Ectodermal cell (in vitro differentiated cells): ENCODE measurements around the gene TMPRSS13.
"Not testable (repeated sequence)": the region's sequence is repeated elsewhere in the genome, so short reads cannot be mapped to it uniquely, and the experiment has no call there.

Experiments
- H3K27ac ChIP-seq: 2 replicates; pipeline ENCODE4 v1.7.0; 2013; ENCODE audit warnings: mild to moderate bottlenecking, low read depth, low read length; ENCODE audit not compliant: insufficient read depth, poor library complexity, severe bottlenecking
- H3K27me3 ChIP-seq: 2 replicates; pipeline ENCODE4 v1.7.0; 2013; ENCODE audit warnings: mild to moderate bottlenecking, low read length; ENCODE audit not compliant: insufficient read depth, control insufficient read depth, poor library complexity, severe bottlenecking
- H3K36me3 ChIP-seq: one replicate; pipeline ENCODE4 v1.7.0; 2013; ENCODE audit warnings: low read length; ENCODE audit not compliant: control insufficient read depth, insufficient read depth
- H3K4me1 ChIP-seq: one replicate; pipeline ENCODE4 v1.7.0; 2013; ENCODE audit warnings: low read length; ENCODE audit not compliant: control insufficient read depth, insufficient read depth
- H3K4me3 ChIP-seq: 2 replicates; pipeline ENCODE4 v1.7.0; 2013; ENCODE audit warnings: low read depth, low read length, control low read depth; ENCODE audit not compliant: insufficient read depth
- H3K9me3 ChIP-seq: 2 replicates; pipeline ENCODE4 v1.7.0; 2013; ENCODE audit warnings: mild to moderate bottlenecking, low read length, moderate library complexity; ENCODE audit not compliant: control insufficient read depth
- WGBS, 2 experiments: methylation state at CpG; one replicate each; pipeline ENCODE4 v1.1.7; 2013; ENCODE audit warnings: missing lambda C conversion rate in 2 of 2; 5-methylcytosine and 5-hydroxymethylcytosine counted together

TMPRSS13 gene

DNA sequence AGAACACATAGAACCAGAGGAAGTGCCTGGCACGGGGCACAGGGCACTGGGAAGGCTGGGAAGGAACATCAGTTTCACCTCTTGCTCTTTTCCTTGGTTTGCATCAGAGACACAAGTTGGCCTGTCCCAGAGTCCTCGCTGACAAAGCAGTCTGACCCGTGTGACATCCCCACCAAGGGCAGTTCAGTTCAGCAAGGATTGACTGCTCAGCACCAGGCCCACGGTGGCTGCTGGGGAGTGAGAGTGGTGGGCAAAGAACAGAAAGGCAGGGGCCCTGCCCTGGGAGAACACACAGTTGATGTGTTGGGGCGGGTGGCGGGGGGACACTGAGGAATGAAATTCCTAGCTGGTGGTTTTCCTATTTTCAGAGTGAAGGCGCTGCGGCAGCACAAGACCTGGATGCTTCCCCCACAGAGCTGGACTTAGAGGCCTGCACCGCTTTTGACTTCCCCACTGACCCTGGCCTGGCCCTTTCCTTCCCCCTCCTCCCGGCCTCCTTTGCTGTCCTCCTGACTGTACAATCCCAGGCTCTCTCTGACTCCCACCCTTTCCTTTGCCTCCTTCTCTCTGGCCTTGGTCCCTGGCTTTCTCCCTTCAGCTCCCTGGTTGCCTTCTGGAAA lies 2.2 kb upstream of the TMPRSS13 start:
- WGBS, 2 experiments: 91 to 92% methylated on average over 10 of the region's 10 CpGs
- Histone ChIP-seq H3K4me3 (no peak overlapping the region), H3K36me3 (no peaks in the 10 kb centered on the region), H3K27me3 (no peaks in the 10 kb centered on the region), H3K4me1 (peaks cover 6% of the 10 kb centered on the region), H3K9me3 (no peaks in the 10 kb centered on the region), H3K27ac (no peak overlapping the region)

DNA sequence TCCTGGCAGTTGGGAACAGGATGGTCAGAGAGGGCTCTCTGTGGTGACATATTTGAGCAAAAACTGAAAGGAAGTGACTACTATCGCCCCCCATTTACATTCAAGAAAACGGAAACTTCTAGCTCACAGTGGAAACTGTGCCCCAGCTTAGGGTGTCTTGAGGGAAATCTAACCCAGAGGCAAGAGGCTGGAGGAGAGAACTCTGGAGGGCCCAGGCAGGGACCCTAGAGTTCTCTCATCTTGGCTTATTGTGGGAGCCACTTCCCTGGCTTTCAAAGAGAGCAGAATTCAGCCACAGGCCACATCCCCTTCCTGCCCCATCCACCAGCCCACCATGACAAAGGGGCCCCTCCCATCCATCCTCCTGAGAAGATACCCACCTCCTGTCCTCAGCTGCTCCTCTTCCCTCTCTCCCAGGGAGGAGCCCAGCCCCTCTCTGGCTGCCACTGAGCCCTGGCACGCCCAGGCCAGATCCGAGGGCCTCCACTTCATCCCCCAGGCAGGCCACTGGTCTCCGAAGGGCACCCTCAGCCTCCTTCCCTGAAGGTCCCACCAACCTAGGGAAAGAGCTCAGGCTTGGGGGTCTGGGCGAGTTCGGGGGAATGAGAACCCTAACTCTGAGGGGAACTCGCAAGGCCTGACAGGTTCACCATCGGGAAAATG lies 1.6 kb upstream of the TMPRSS13 start:
- 94 to 96% methylated on average over 9 of the region's 9 CpGs for WGBS, 2 experiments
- no peaks in the 10 kb centered on the region for H3K9me3 ChIP-seq
- H3K27me3 ChIP-seq: no peaks in the 10 kb centered on the region
- H3K4me1 ChIP-seq: peaks cover 6% of the 10 kb centered on the region
- no peaks in the 10 kb centered on the region for H3K36me3 ChIP-seq
- no peak overlapping the region for H3K4me3 ChIP-seq
- H3K27ac ChIP-seq: no peak overlapping the region

DNA sequence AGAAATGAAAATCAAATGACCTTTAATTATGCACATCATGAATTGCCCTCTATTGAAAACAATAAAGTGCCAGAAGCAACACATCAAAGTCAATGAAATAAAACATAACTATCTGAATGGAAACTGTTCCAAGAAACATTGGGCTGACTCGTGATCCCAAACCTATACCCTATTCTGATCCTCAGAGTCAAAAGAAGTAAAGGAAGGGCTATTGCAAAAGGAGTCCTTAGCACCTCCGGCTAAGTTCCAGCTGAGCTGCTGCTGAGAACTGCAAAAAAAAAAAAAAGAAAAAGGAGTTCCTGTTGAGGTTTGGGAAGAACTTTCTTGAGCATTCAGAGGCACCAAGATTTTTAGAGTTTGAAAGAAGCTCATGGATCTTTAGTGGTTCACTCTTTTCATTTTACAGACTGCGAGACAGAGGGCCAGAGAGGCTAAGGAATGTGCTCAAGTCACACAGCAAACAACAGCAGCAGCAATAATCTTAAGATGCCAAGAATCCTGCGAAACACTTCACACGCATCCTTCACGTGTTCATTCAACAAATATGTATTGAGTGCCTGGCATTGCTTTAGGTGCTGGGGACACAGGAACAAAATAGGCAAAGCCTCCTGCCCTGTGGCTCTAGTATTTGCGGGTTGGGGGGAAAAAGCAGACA lies 841 bp upstream of the TMPRSS13 start:
- Histone ChIP-seq H3K4me3 (no peak overlapping the region), H3K27me3 (no peaks in the 10 kb centered on the region), H3K9me3 (no peaks in the 10 kb centered on the region), H3K27ac (no peak overlapping the region), H3K36me3 (no peaks in the 10 kb centered on the region), H3K4me1 (peaks cover 6% of the 10 kb centered on the region)
- 89 to 91% methylated on average over 6 to 7 of the region's 7 CpGs for WGBS, 2 experiments

DNA sequence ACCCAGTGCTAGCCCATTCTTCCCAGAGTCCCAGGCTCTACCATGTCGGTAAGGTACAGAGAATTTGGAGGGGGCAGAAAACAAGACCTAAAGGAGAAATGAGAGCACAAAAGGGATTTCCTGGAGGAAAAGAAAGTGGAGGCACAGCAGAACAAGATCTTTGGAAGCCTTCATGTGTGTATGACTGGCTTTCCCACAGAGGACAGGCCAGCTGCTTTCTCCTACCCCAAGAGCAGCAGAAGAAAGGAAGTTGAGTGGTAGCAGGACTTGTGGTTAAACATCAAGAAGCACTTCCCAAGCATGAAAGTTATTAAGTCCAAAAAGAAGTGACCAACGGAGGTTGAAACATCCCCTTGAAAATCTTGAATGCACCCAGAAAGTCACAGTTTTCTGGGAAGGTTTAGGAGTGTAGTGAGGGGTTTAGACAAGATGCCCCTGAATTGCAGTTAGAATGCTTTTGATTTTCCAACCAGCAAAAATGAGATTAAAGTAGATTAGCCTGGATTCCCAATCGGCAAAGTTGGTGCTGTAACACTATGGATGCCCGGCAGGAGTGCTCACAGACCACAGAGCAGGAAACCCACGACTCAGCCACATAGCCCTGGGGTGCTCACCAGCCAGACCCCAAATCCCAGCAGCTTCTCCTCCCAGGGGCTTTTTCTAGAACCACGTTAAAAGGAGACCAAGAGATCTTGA lies 608 bp downstream of the TMPRSS13 start:
- Histone ChIP-seq H3K36me3 (no peaks in the 10 kb centered on the region), H3K9me3 (no peaks in the 10 kb centered on the region), H3K27ac (no peak overlapping the region), H3K4me1 (peaks cover 4% of the 10 kb centered on the region), H3K4me3 (no peak overlapping the region), H3K27me3 (no peaks in the 10 kb centered on the region)
- WGBS, 2 experiments: 82 to 89% methylated on average over 6 of the region's 6 CpGs

DNA sequence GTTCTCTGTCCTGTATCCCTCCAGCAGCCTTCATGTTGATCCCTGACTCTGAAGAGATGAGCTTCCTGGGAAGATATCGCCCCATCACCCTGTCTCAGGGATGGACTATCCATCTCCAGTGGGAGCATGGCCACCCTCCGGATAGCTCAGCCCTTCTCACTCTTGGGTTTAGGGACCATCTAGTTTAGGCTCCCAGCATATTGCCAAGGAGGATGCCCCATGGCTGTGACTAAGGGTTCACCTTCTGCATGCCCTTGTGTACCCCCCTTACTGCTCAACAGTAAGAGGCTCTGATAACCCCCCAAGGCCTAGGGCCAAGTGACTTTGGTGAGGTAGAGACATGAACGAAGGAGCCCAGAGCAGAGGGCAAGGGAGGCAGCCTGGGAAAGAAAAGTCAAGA lies 1.3 kb downstream of the TMPRSS13 start:
- H3K27ac ChIP-seq: no peak overlapping the region
- H3K4me1 ChIP-seq: no peaks in the 10 kb centered on the region
- H3K9me3 ChIP-seq: no peaks in the 10 kb centered on the region
- 94 to 95% methylated on average over 3 of the region's 3 CpGs for WGBS, 2 experiments
- H3K27me3 ChIP-seq: no peaks in the 10 kb centered on the region
- H3K36me3 ChIP-seq: no peaks in the 10 kb centered on the region
- no peak overlapping the region for H3K4me3 ChIP-seq

DNA sequence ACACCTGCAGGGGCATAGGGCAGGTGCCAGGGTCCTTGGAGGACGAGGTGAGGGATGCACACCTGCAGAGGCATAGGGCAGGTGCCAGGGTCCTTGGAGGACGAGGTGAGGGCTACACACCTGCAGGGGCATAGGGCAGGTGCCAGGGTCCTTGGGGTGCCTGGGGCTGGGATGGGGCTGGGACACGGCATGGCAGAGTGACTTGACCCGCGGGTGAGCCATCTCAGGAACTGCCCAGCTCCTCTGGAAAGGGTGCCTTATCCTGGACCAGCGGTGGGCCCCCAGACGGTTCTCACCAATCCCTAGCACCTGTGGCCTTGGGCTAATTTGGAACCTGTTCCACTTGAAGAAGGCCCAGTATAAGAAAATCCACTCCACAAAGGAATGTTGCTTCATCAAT lies 3.0 kb downstream of the TMPRSS13 start:
- H3K27ac ChIP-seq, H3K4me1 ChIP-seq, H3K9me3 ChIP-seq, H3K27me3 ChIP-seq, H3K36me3 ChIP-seq, H3K4me3 ChIP-seq: not testable (repeated sequence)
- 91 to 93% methylated on average over 7 of the region's 7 CpGs for WGBS, 2 experiments

DNA sequence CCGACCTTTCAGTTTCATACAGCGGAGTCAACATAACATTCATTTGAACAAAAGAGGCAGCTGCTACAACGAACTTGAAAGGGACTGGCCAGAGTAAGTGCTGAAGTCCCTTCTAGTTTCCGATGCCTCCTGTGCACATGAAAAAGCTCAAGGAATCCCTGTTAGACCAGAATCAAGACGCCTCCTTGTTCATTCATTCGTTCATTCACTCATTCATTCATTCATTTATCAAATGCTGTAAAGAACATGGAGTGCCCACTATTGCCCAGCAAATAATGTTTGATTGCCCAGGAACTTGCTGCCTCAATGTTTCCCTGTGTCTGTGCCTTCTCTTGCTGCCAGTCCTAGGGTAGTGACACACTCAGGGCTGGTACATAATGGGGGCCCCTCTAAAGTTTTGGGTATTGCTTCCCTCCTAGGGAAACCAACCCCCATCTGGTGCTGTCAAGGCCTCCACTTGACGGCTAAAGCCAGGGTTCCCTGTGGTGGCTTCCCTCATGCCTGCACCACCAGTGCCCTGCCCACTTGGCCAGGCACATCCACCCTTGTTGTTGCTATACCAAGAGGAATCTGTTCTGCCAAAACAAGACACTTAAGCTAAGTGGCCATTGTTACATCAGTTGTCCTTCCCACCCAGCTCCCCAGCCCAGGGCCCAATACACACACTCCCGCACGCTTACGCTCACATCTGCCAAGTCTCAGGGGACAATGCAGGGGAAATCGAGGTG lies 3.8 kb downstream of the TMPRSS13 start:
- Histone ChIP-seq H3K9me3 (no peaks in the 10 kb centered on the region), H3K4me3 (no peak overlapping the region), H3K27me3 (no peaks in the 10 kb centered on the region), H3K36me3 (no peaks in the 10 kb centered on the region), H3K4me1 (no peaks in the 10 kb centered on the region), H3K27ac (no peak overlapping the region)
- WGBS, 2 experiments: 88% methylated on average over 11 of the region's 11 CpGs

DNA sequence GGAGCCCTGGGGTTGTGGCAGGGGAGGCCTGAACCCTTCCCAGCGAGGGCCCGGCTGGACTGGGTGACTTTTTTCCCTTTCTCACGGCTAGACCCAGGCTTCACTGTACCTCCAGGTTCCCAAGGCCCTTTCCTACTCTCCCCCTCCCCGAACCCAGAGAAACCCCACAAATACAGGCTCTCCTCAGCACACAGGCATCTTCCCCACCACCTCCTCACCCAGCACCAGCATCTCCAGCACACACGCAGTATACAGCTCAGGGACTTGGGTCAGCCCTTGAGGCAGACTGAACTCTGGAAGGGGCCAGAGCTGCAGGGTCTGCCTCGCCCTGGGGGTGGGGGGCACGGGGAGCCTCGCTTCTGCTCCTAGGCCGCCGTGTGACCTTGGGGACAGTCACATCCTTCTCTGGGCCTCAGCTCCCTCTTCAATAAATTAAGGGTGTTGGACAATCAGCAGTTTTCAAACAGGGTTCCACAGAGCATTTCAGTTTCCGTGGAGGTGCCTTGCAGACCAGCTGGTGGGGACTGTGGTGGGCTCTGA lies 4.5 kb downstream of the TMPRSS13 start:
- H3K9me3 ChIP-seq: no peaks in the 10 kb centered on the region
- 90 to 91% methylated on average over 11 of the region's 11 CpGs for WGBS, 2 experiments

DNA sequence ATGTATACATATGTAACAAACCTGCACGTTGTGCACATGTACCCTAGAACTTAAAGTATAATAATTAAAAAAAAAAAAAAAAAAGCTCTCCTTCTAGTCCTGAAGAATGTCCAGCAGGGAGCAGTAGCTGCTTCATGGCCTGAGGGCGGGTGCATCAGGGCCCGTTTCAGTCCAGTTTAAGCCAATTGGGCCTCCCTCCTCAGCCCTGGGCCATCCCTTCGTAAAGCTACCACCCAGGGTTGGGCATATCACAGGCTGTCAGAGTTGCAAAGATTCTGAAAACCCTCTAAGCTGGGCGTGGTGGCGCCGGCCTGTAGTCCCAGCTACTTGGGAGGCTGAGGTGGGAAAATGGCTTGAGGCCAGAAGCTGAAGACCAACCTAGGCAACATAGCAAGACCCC lies 5.4 kb downstream of the TMPRSS13 start:
- no peak overlapping the region for H3K4me3 ChIP-seq
- H3K27ac ChIP-seq: no peak overlapping the region
- 85 to 95% methylated on average over 6 of the region's 7 CpGs for WGBS, 2 experiments
- H3K4me1 ChIP-seq: no peaks in the 10 kb centered on the region
- no peaks in the 10 kb centered on the region for H3K9me3 ChIP-seq
- H3K27me3 ChIP-seq: no peaks in the 10 kb centered on the region
- no peaks in the 10 kb centered on the region for H3K36me3 ChIP-seq

More for the DNA sequence above, 4.5 kb downstream of the TMPRSS13 start:
- no peak overlapping the region for H3K4me3 ChIP-seq
- H3K27me3 ChIP-seq: no peaks in the 10 kb centered on the region
- no peak overlapping the region for H3K27ac ChIP-seq
- H3K4me1 ChIP-seq: no peaks in the 10 kb centered on the region
- H3K36me3 ChIP-seq: no peaks in the 10 kb centered on the region
